ENCODE results near the gene CXCL14. TPM values are rescaled to one million over a fixed set of nuclear protein-coding genes. Genes with fewer than 3 reads are reported as not detected.

The CXCL14 gene
- total RNA-seq, 1 experiment from 2014 or later = not detected

- TF ChIP-seq SIN3A (IDR thresholded peaks at IDR 0.05; ENCODE audit: low read depth) = no peak
- no peak for TF ChIP-seq EZH2 (IDR thresholded peaks at IDR 0.05)
Observed at GRCh38 chr5:135533794-135534193, 45.0 kb downstream of the CXCL14 start (continued).

- H3K9ac ChIP-seq (ENCODE audit: low read length) = no peak overlapping the region
- H3K4me3 ChIP-seq (replicated peaks in 1 of 2; ENCODE audit: low read depth in 1 of 2, low read length in 2 of 2) = no peak overlapping the region
- no peaks in the 10 kb centered on the region for H3K4me1 ChIP-seq (ENCODE audit: control insufficient read depth in 1 of 2, insufficient read depth in 2 of 2, low read length in 2 of 2)
- no peak for TF ChIP-seq POLR2A (IDR thresholded peaks at IDR 0.05; ENCODE audit: borderline replicate concordance, extremely low read depth, insufficient read depth, insufficient read length)
- no peak for TF ChIP-seq SIN3A (IDR thresholded peaks at IDR 0.05; ENCODE audit: low read depth)
- no peak for TF ChIP-seq REST (IDR thresholded peaks at IDR 0.05; ENCODE audit: low read depth)
- no peak for TF ChIP-seq FOSL1 (IDR thresholded peaks at IDR 0.05; ENCODE audit: low read depth)
- TF ChIP-seq POLR2AphosphoS5 (IDR thresholded peaks at IDR 0.05; ENCODE audit: low read depth, low read length) = no peak
- TF ChIP-seq EGR1 (IDR thresholded peaks at IDR 0.05; ENCODE audit: low read depth) = no peak
- no peak for TF ChIP-seq YY1 (IDR thresholded peaks at IDR 0.05; ENCODE audit: extremely low read depth, insufficient replicate concordance, low read depth, low read length)
- TF ChIP-seq EZH2 (IDR thresholded peaks at IDR 0.05) = no peak
- no peak for TF ChIP-seq CTCF (IDR thresholded peaks at IDR 0.05 in 2 of 3, conservative IDR thresholded peaks at IDR 0.05 in 1 of 3; ENCODE audit: borderline replicate concordance in 1 of 3, insufficient read depth in 1 of 3, low read depth in 2 of 3, low read length in 2 of 3)
- TF ChIP-seq RAD21 (IDR thresholded peaks at IDR 0.05; ENCODE audit: low read depth) = no peak
- no peak for TF ChIP-seq ELF1 (IDR thresholded peaks at IDR 0.05; ENCODE audit: borderline replicate concordance, low read depth)
- no peak for TF ChIP-seq ZFX (IDR thresholded peaks at IDR 0.05)
- TF ChIP-seq TCF7L2 (IDR thresholded peaks at IDR 0.05; ENCODE audit: borderline replicate concordance, extremely low read depth, insufficient read depth, insufficient read length) = no peak
- TF ChIP-seq ATF3 (IDR thresholded peaks at IDR 0.05) = no peak
- TF ChIP-seq ZNF274 (IDR thresholded peaks at IDR 0.05; ENCODE audit: low read depth, low read length) = no peak
- no peak for TF ChIP-seq JUND (IDR thresholded peaks at IDR 0.05)
- no peak for TF ChIP-seq EZH2phosphoT487 (IDR thresholded peaks at IDR 0.05; ENCODE audit: borderline replicate concordance)
- ChIA-PET CTCF (interaction anchor here (0.7 kb wide), 1 partner anchor 71 kb away, joined by 3 read pairs; no protein-coding TSS in a partner anchor), POLR2A (no interaction called here), RAD21 (ENCODE audit: low non-redundant PET in 1 of 2, low total read pairs in 2 of 2, uncharacterized antibody in 2 of 2, unreplicated experiment in 2 of 2) (no interaction called here)
- DNase-seq (ENCODE audit: low read depth, low spot score) (no peak), ATAC-seq (no peak)
- no peak overlapping the region for H3K27ac ChIP-seq (ENCODE audit: low read depth, low read length)
- no peaks in the 10 kb centered on the region for H3K36me3 ChIP-seq (ENCODE audit: control insufficient read depth in 1 of 2, insufficient read depth in 2 of 2, low read length in 2 of 2)
- no peak overlapping the region for H2AFZ ChIP-seq (ENCODE audit: low read depth, low read length, poor library complexity, severe bottlenecking)
- H3K79me2 ChIP-seq (ENCODE audit: insufficient read depth, low read length) = no peaks in the 10 kb centered on the region
- no TSS peak for BruUV-seq (replicated peaks)
- intact Hi-C loops (cut with micrococcal nuclease) = no loop called here
- H3K9me2 ChIP-seq (ENCODE audit: insufficient read depth) = no peaks in the 10 kb centered on the region
- no peaks in the 10 kb centered on the region for H3K27me3 ChIP-seq (ENCODE audit: insufficient read depth, low read length)
- no peaks in the 10 kb centered on the region for H4K20me1 ChIP-seq (ENCODE audit: insufficient read depth)
- H3K4me2 ChIP-seq (ENCODE audit: low read length) = no peak overlapping the region
- H3K9me3 ChIP-seq (ENCODE audit: control insufficient read depth in 1 of 2, insufficient read depth in 1 of 2, low read depth in 1 of 2, low read length in 2 of 2) = no peaks in the 10 kb centered on the region
Observed at GRCh38 chr5:135533334-135533733, 45.5 kb downstream of the CXCL14 start.
